ENCODE results near the gene CD3D. TPM values are rescaled to one million over a fixed set of nuclear protein-coding genes. Genes with fewer than 3 reads are reported as not detected.

The CD3D gene
- 100 to 1,000 TPM; 467 to 476 TPM for total RNA-seq

DNA sequence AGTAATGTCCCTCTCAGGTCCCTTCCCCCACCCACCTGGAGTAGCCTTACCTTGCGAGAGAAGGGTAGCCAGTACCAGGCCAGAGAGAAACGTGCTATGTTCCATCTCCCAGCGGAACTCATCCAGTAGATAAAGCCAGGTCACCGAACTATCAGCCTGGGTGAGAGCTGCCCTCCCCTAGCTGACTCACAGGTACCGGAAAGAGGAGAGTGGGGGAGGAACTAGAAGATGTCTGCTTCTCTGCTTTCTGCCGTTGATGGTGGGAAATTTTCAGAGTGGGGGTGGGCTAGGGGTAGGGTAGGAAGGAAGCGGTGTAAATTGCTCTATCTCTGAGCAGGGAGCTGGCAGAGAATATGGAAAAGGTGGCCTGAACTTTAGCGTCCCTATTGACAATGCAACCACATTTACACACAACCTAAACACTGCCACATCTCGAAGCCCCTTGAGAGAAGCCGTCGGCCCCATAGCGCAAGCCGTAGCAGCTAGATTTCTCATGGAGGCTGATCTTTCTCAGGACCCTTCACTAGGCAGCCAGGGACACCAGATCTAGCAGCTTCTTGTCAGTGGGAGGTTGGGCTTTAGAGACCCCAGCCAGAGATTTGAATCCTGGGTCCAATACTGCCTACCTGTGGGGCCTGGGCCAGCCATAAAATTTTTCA is at the start of gene CD3D:
TSS of gene CD3D (minus strand) at position 203 of the 659 bp plus-strand sequence. CDS start at position 105, 98 bp downstream.
- Mint-ChIP-seq H3K36me3 (ENCODE audit: low read depth) (peaks cover 71% of the 10 kb centered on the region), H3K4me1 (peaks cover 68% of the 10 kb centered on the region), H3K27ac (peak within 1 kb of the TSS; percentile 99), H3K4me3 (peak within 1 kb of the TSS; percentile 89), H3K9me3 (no peaks in the 10 kb centered on the region), H3K27me3 (no peaks in the 10 kb centered on the region)
- POLR2A ChIA-PET = interaction anchor here (0.8 to 7.2 kb wide), 19 partner anchors 7 to 446 kb away, joined by 3 to 42 read pairs (median 6); partner anchors contain the start of genes JAML, KMT2A, MPZL3 and UBE4A
- peak; percentile 74 for DNase-seq
- CTCF ChIA-PET = interaction anchor here (1.0 to 7.5 kb wide), 13 partner anchors 11 to 171 kb away, joined by 3 to 73 read pairs (median 4); partner anchors contain the start of genes CD3E and UBE4A

GRCh38 chr11:118383657-118384056 is 41.2 kb upstream of the CD3D start:
- H3K9me3 Mint-ChIP-seq = no peaks in the 10 kb centered on the region
- no peaks in the 10 kb centered on the region for H3K4me1 Mint-ChIP-seq
- CTCF ChIA-PET = no interaction called here
- no peak overlapping the region for H3K27ac Mint-ChIP-seq
- no peak overlapping the region for H3K4me3 Mint-ChIP-seq
- POLR2A ChIA-PET = interaction anchor here (1.5 kb wide), 1 partner anchor 15 kb away, joined by 6 read pairs; no protein-coding TSS in a partner anchor
- H3K36me3 Mint-ChIP-seq (ENCODE audit: low read depth) = peaks cover 68% of the 10 kb centered on the region
- no peak for DNase-seq
- no peaks in the 10 kb centered on the region for H3K27me3 Mint-ChIP-seq

GRCh38 chr11:118382954-118383353 is 40.4 kb upstream of the CD3D start:
- Mint-ChIP-seq H3K9me3 (no peaks in the 10 kb centered on the region), H3K27me3 (no peaks in the 10 kb centered on the region), H3K27ac (no peak overlapping the region), H3K4me3 (no peak overlapping the region), H3K4me1 (no peaks in the 10 kb centered on the region), H3K36me3 (ENCODE audit: low read depth) (peaks cover 69% of the 10 kb centered on the region)
- POLR2A ChIA-PET = interaction anchor here (1.5 kb wide), 1 partner anchor 15 kb away, joined by 6 read pairs; no protein-coding TSS in a partner anchor
- DNase-seq = no peak
- CTCF ChIA-PET = no interaction called here

- H3K4me1 Mint-ChIP-seq = peaks cover 7% of the 10 kb centered on the region
- peaks cover 69% of the 10 kb centered on the region for H3K36me3 Mint-ChIP-seq (ENCODE audit: low read depth)
- no peaks in the 10 kb centered on the region for H3K9me3 Mint-ChIP-seq
- CTCF ChIA-PET = interaction anchor here (0.8 kb wide), 1 partner anchor 209 kb away, joined by 4 read pairs; no protein-coding TSS in a partner anchor
- no peaks in the 10 kb centered on the region for H3K27me3 Mint-ChIP-seq
- H3K27ac Mint-ChIP-seq = no peak overlapping the region
- no peak for DNase-seq
- H3K4me3 Mint-ChIP-seq = no peak overlapping the region
- POLR2A ChIA-PET = no interaction called here
Observed at GRCh38 chr11:118380571-118380970, 38.1 kb upstream of the CD3D start.

- ChIA-PET POLR2A (interaction anchor here (1.4 to 2.1 kb wide), 2 partner anchors 15 to 20 kb away, joined by 3 to 4 read pairs; no protein-coding TSS in a partner anchor), CTCF (interaction anchor here (0.9 kb wide), 1 partner anchor 107 kb away, joined by 3 read pairs; no protein-coding TSS in a partner anchor)
- Mint-ChIP-seq H3K27ac (no peak overlapping the region), H3K36me3 (ENCODE audit: low read depth) (peaks cover 67% of the 10 kb centered on the region), H3K27me3 (no peaks in the 10 kb centered on the region), H3K4me1 (peaks cover 8% of the 10 kb centered on the region), H3K4me3 (no peak overlapping the region), H3K9me3 (no peaks in the 10 kb centered on the region)
- no peak for DNase-seq
Observed at GRCh38 chr11:118379497-118379896, 37.0 kb upstream of the CD3D start.

GRCh38 chr11:118375978-118376377 is 33.5 kb upstream of the CD3D start:
- H3K4me3 Mint-ChIP-seq = no peak overlapping the region

GRCh38 chr11:118374729-118375128 is 32.2 kb upstream of the CD3D start:
- H3K4me3 Mint-ChIP-seq = no peak overlapping the region
- H3K9me3 Mint-ChIP-seq = no peaks in the 10 kb centered on the region
- POLR2A ChIA-PET = interaction anchor here (1.0 to 1.1 kb wide), 2 partner anchors 12 to 13 kb away, joined by 3 read pairs; no protein-coding TSS in a partner anchor
- CTCF ChIA-PET = interaction anchor here (0.7 to 1.4 kb wide), 3 partner anchors 11 to 176 kb away, joined by 3 to 4 read pairs (median 3); no protein-coding TSS in a partner anchor
- H3K27me3 Mint-ChIP-seq = no peaks in the 10 kb centered on the region
- peaks cover 81% of the 10 kb centered on the region for H3K36me3 Mint-ChIP-seq (ENCODE audit: low read depth)
- no peak overlapping the region for H3K27ac Mint-ChIP-seq
- H3K4me1 Mint-ChIP-seq = peaks cover 8% of the 10 kb centered on the region
- no peak for DNase-seq

More at GRCh38 chr11:118375978-118376377, 33.5 kb upstream of the CD3D start:
- Mint-ChIP-seq H3K27ac (peak overlapping the region; percentile 0), H3K27me3 (no peaks in the 10 kb centered on the region), H3K36me3 (ENCODE audit: low read depth) (peaks cover 73% of the 10 kb centered on the region), H3K4me1 (peaks cover 8% of the 10 kb centered on the region), H3K9me3 (no peaks in the 10 kb centered on the region)
- ChIA-PET CTCF (interaction anchor here (1.3 kb wide), 1 partner anchor 178 kb away, joined by 3 read pairs; no protein-coding TSS in a partner anchor), POLR2A (interaction anchor here (0.8 to 1.1 kb wide), 3 partner anchors 14 to 96 kb away, joined by 3 read pairs; partner anchors contain the start of gene CD3E)
- no peak for DNase-seq

GRCh38 chr11:118373871-118374270 is 31.4 kb upstream of the CD3D start:
- Mint-ChIP-seq H3K27me3 (no peaks in the 10 kb centered on the region), H3K27ac (no peak overlapping the region), H3K36me3 (ENCODE audit: low read depth) (peaks cover 82% of the 10 kb centered on the region), H3K4me1 (peaks cover 8% of the 10 kb centered on the region), H3K9me3 (no peaks in the 10 kb centered on the region), H3K4me3 (no peak overlapping the region)
- ChIA-PET CTCF (interaction anchor here (1.4 to 2.9 kb wide), 2 partner anchors 114 to 175 kb away, joined by 4 to 7 read pairs; no protein-coding TSS in a partner anchor), POLR2A (interaction anchor here (1.1 kb wide), 3 partner anchors 9 to 11 kb away, joined by 3 read pairs; no protein-coding TSS in a partner anchor)
- DNase-seq = no peak

GRCh38 chr11:118373263-118373662 is 30.8 kb upstream of the CD3D start:
- no peak overlapping the region for H3K4me3 Mint-ChIP-seq
- no peaks in the 10 kb centered on the region for H3K9me3 Mint-ChIP-seq
- H3K36me3 Mint-ChIP-seq (ENCODE audit: low read depth) = peaks cover 84% of the 10 kb centered on the region
- H3K27ac Mint-ChIP-seq = no peak overlapping the region
- no peaks in the 10 kb centered on the region for H3K27me3 Mint-ChIP-seq
- peaks cover 8% of the 10 kb centered on the region for H3K4me1 Mint-ChIP-seq
- no peak for DNase-seq
- CTCF ChIA-PET = interaction anchor here (0.7 to 2.9 kb wide), 3 partner anchors 13 to 202 kb away, joined by 3 to 7 read pairs (median 6); no protein-coding TSS in a partner anchor
- POLR2A ChIA-PET = interaction anchor here (1.1 kb wide), 2 partner anchors 9 to 12 kb away, joined by 3 read pairs; no protein-coding TSS in a partner anchor

- no peak overlapping the region for H3K4me3 Mint-ChIP-seq
- H3K27ac Mint-ChIP-seq = no peak overlapping the region
- no peaks in the 10 kb centered on the region for H3K9me3 Mint-ChIP-seq
- peaks cover 4% of the 10 kb centered on the region for H3K4me1 Mint-ChIP-seq
- no peaks in the 10 kb centered on the region for H3K27me3 Mint-ChIP-seq
- no peak for DNase-seq
- POLR2A ChIA-PET = no interaction called here
- CTCF ChIA-PET = interaction anchor here (0.6 kb wide), 1 partner anchor 172 kb away, joined by 4 read pairs; no protein-coding TSS in a partner anchor
- peaks cover 81% of the 10 kb centered on the region for H3K36me3 Mint-ChIP-seq (ENCODE audit: low read depth)
Observed at GRCh38 chr11:118370774-118371173, 28.3 kb upstream of the CD3D start.

GRCh38 chr11:118366287-118366686 is 23.8 kb upstream of the CD3D start:
- POLR2A ChIA-PET = no interaction called here
- Mint-ChIP-seq H3K4me1 (peaks cover 23% of the 10 kb centered on the region), H3K9me3 (no peaks in the 10 kb centered on the region)

DNA sequence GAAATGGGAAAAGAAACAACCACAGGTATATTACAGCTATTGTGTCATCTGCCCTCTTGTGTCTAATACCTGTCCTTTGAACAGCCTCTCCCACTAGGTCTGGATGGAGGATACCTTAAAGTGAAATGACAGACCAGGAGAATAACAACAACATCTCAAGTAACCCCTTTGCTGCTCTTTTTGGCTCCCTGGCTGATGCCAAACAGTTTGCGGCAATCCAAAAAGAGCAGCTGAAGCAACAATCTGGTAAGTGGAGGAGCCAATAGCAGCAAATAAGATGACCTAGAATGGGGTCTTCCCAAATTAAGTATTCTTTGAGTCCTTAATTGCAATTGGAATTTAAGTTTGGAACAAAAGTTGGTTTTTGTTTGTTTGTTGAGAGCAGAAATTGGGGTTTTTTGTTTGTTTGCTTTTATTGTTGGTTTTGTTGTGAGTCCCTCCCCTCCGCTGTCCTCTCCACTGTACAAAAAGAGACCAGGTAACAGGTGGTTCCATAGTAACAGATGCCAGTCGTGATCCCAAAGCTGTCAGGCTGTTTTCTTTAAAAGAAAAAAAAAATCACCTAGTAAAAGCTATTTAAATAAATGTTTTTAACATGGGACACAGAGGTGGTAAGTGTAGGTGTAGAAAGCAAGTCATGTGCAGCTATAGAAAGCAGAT is 22.6 kb upstream of the CD3D start:
- ChIA-PET POLR2A (interaction anchor here (0.8 to 1.4 kb wide), 3 partner anchors 9 to 23 kb away, joined by 3 to 4 read pairs (median 3); partner anchors contain the start of gene CD3D), CTCF (interaction anchor here (0.8 to 1.3 kb wide), 6 partner anchors 33 to 220 kb away, joined by 3 to 5 read pairs (median 4); no protein-coding TSS in a partner anchor)
- Mint-ChIP-seq H3K36me3 (ENCODE audit: low read depth) (peaks cover 56% of the 10 kb centered on the region), H3K4me1 (peaks cover 33% of the 10 kb centered on the region), H3K9me3 (no peaks in the 10 kb centered on the region), H3K4me3 (no peak overlapping the region), H3K27me3 (no peaks in the 10 kb centered on the region), H3K27ac (no peak overlapping the region)
- DNase-seq = no peak

More at GRCh38 chr11:118366287-118366686, 23.8 kb upstream of the CD3D start:
- CTCF ChIA-PET = interaction anchor here (1.1 kb wide), 1 partner anchor 221 kb away, joined by 3 read pairs; no protein-coding TSS in a partner anchor
- Mint-ChIP-seq H3K4me3 (no peak overlapping the region), H3K27ac (no peak overlapping the region), H3K36me3 (ENCODE audit: low read depth) (peaks cover 66% of the 10 kb centered on the region), H3K27me3 (no peaks in the 10 kb centered on the region)
- no peak for DNase-seq
